ENCODE data around the gene STAT5A. TPM values are rescaled to one million over a fixed set of nuclear protein-coding genes. Genes with fewer than 3 reads are reported as not detected.
A peak's percentile ranks its signal among the peaks of the same experiment; 100 is the strongest.
"Not testable (repeated sequence)": the region's sequence is repeated elsewhere in the genome, so short reads cannot be mapped to it uniquely, and the experiment has no call there.

The STAT5A gene
- total RNA-seq: 10 to 100 TPM; 42.4 to 97.0 (median 62.7) TPM

DNA sequence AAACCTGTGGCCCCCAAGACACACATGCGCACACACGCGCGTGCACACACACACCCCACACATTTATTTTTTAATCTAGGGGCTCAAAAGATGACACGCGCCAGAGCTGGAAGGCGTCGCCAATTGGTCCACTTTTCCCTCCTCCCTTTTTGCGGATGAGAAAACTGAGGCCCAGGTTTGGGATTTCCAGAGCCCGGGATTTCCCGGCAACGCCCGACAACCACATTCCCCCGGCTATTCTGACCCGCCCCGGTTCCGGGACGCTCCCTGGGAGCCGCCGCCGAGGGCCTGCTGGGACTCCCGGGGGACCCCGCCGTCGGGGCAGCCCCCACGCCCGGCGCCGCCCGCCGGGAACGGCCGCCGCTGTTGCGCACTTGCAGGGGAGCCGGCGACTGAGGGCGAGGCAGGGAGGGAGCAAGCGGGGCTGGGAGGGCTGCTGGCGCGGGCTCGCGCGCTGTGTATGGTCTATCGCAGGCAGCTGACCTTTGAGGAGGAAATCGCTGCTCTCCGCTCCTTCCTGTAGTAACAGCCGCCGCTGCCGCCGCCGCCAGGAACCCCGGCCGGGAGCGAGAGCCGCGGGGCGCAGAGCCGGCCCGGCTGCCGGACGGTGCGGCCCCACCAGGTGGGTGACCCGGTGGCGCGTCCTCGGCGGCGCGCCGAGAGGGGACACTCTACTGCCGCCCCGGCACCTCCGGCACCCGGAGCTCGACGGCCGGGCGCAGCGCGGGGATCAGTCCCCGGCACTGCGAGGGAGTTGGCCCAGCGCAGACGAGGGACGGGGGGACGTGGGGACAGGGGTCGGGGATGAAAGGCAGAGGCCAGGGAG is at the start of gene STAT5A:
TSS of gene STAT5A (plus strand) at position 522 of the 826 bp plus-strand sequence. CDS start 914 bp downstream, outside the sequence.
- peak within 1 kb of the TSS; percentile 89 to 96 (median 91) for H3K27ac ChIP-seq (replicated peaks in 1 of 4)
- H3K36me3 ChIP-seq: peaks cover 1 to 23% (median 13%) of the 10 kb centered on the region in 4 donors
- peaks cover 34 to 66% (median 64%) of the 10 kb centered on the region in 4 donors for H3K4me1 ChIP-seq

DNA sequence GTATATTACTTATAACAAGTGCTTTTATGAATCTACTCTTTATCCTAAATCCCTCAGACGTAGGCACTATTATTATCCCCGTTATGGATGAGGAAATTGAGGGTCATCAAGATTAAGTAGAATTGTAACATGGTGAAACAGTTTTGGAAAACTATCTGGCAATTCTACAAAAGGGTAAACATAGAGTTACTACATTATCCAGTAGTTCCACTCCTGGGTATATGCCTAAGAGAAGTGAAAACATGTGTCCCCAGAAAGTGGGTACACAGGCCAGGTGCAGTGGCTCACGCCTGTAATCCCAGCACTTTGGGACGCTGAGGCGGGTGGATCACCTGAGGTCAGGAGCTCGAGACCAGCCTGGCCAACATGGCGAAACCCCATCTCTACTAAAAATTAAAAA is 48.7 kb upstream of the STAT5A start:
- intact Hi-C loops (cut with DNase I); DNase-seq (ENCODE audit: extremely low spot score); H3K27me3 ChIP-seq; H3K4me3 ChIP-seq; H3K36me3 ChIP-seq; H3K9me3 ChIP-seq; H3K27ac ChIP-seq (replicated peaks in 1 of 4): not testable (repeated sequence)
- WGBS: 93% methylated on average over 7 of the region's 7 CpGs
- H3K4me1 ChIP-seq: peaks cover 4 to 35% (median 18%) of the 10 kb centered on the region in 4 donors

More for the DNA sequence above, at the start of gene STAT5A:
- 8% methylated on average over 35 of the region's 88 CpGs for WGBS
- Histone ChIP-seq H3K4me3 (peak within 1 kb of the TSS; percentile 73 to 87 (median 79)), H3K27me3 (no peaks in the 10 kb centered on the region), H3K9me3 (no peaks in the 10 kb centered on the region)
- intact Hi-C loops (cut with DNase I): no loop called here
- DNase-seq (ENCODE audit: extremely low spot score): peak; percentile 97
- TF ChIP-seq, protein P1, sequence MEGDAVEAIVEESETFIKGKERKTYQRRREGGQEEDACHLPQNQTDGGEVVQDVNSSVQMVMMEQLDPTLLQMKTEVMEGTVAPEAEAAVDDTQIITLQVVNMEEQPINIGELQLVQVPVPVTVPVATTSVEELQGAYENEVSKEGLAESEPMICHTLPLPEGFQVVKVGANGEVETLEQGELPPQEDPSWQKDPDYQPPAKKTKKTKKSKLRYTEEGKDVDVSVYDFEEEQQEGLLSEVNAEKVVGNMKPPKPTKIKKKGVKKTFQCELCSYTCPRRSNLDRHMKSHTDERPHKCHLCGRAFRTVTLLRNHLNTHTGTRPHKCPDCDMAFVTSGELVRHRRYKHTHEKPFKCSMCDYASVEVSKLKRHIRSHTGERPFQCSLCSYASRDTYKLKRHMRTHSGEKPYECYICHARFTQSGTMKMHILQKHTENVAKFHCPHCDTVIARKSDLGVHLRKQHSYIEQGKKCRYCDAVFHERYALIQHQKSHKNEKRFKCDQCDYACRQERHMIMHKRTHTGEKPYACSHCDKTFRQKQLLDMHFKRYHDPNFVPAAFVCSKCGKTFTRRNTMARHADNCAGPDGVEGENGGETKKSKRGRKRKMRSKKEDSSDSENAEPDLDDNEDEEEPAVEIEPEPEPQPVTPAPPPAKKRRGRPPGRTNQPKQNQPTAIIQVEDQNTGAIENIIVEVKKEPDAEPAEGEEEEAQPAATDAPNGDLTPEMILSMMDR (IDR thresholded peaks at IDR 0.05): no peak
- TF ChIP-seq POLR2AphosphoS5 (IDR thresholded peaks at IDR 0.05): peak; percentile 83 to 91
- TF ChIP-seq EP300 (IDR thresholded peaks at IDR 0.05): no peak
- TF ChIP-seq POLR2A (IDR thresholded peaks at IDR 0.05; ENCODE audit: low read depth): peak; percentile 71

DNA sequence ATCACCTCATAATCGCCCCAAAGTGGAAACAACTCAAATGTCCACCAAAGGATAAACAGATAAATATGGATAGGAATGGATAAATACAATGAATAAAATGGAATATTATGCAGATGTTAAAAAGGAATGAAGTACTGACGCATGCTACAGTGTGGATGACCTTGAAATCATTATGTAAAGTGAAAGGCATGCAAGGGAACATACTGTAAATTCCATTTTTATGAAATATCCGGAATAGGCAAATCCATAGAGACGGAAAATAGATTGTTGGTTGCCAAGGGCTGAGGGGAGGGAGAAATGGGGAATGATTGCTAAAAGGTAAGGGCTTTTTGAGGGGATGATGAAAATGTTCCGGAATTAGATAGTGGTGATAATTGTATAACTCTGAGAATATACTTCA is 48.1 kb upstream of the STAT5A start:
- no peak for TF ChIP-seq EP300 (IDR thresholded peaks at IDR 0.05)
- Histone ChIP-seq H3K27me3 (no peaks in the 10 kb centered on the region), H3K27ac (replicated peaks in 1 of 4) (no peak overlapping the region), H3K9me3 (no peaks in the 10 kb centered on the region), H3K4me1 (peaks cover 0 to 33% (median 16%) of the 10 kb centered on the region in 4 donors), H3K4me3 (no peak overlapping the region), H3K36me3 (no peaks in the 10 kb centered on the region)
- no peak for DNase-seq (ENCODE audit: extremely low spot score)
- WGBS: 77% methylated on average over 5 of the region's 5 CpGs
- intact Hi-C loops (cut with DNase I): no loop called here

DNA sequence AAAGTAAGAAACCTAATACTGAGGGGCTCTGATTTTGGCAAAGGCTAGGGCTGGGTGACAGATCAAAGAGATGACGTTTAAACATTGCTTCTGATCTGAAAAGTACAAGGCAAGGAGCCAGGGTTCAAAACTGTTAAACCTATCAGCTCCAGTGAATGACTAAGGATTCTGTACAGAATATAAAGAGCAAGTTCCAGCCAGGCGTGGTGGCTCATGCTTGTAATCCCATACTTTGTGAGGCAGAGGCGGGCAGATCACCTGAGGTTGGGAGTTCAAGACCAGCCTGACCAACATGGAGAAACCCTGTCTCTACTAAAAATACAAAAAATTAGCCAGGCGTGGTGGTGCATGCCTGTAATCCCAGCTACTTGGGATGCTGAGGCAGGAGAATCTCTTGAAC is 47.4 kb upstream of the STAT5A start:
- not testable (repeated sequence) for DNase-seq (ENCODE audit: extremely low spot score)

DNA sequence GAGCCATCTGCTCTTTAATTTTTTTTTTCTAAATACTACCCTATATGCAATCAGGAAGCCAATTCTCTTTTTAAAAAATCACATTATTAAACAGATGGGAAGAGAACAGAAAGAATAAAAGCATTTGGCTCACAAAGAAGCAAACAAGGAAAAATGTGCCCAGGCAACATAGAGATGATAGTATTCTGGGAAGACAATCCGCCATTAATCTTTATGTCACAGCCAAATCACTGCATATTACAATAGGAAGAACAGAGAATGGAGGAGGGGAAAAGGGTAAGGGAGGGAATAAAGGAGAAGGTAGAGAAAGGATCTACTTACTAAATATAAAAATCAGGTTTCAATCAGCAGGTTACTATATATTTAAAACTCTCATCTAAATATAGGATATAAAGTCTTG is 46.4 kb upstream of the STAT5A start:
- H3K9me3 ChIP-seq: no peaks in the 10 kb centered on the region
- no peak for DNase-seq (ENCODE audit: extremely low spot score)
- intact Hi-C loops (cut with DNase I): no loop called here
- WGBS: 92% methylated on average over 1 of the region's 1 CpG
- no peaks in the 10 kb centered on the region for H3K27me3 ChIP-seq
- TF ChIP-seq POLR2AphosphoS5 (IDR thresholded peaks at IDR 0.05) (no peak), EP300 (IDR thresholded peaks at IDR 0.05) (no peak), POLR2A (IDR thresholded peaks at IDR 0.05; ENCODE audit: low read depth) (no peak)
- TF ChIP-seq, protein P1 (IDR thresholded peaks at IDR 0.05): no peak
- H3K4me1 ChIP-seq: peaks cover 0 to 46% (median 25%) of the 10 kb centered on the region in 4 donors
- no peak overlapping the region for H3K27ac ChIP-seq (replicated peaks in 1 of 4)
- H3K36me3 ChIP-seq: no peaks in the 10 kb centered on the region
- H3K4me3 ChIP-seq: no peak overlapping the region

More for the DNA sequence above, 47.4 kb upstream of the STAT5A start:
- H3K9me3 ChIP-seq; H3K36me3 ChIP-seq; H3K27ac ChIP-seq (replicated peaks in 1 of 4); H3K27me3 ChIP-seq; intact Hi-C loops (cut with DNase I); H3K4me3 ChIP-seq: not testable (repeated sequence)
- 78% methylated on average over 4 of the region's 4 CpGs for WGBS
- H3K4me1 ChIP-seq: peaks cover 0 to 38% (median 18%) of the 10 kb centered on the region in 4 donors

DNA sequence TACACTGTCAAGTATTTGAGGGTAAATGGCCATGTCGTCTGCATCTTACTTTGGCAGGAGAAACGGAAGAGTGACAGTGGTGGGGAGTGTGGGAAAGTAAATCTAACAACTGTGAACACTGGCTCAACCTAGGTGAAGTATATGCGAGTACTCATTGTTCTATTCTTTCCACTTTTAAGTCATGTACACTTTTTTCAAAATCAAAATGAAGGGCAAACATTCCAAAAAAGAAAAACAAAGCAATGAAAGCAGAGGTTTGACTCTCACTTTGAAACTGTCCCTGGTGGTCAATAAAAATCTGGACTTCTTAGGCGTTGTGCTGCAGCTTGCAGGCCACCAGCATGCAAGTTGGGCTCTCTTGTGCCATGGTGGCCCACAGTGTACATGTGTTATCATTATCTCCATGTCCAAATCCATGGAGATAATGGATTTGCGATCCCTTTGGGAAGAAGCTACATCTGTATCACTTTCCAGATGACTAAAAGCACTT is 44.8 kb upstream of the STAT5A start:
- DNase-seq (ENCODE audit: extremely low spot score): no peak

DNA sequence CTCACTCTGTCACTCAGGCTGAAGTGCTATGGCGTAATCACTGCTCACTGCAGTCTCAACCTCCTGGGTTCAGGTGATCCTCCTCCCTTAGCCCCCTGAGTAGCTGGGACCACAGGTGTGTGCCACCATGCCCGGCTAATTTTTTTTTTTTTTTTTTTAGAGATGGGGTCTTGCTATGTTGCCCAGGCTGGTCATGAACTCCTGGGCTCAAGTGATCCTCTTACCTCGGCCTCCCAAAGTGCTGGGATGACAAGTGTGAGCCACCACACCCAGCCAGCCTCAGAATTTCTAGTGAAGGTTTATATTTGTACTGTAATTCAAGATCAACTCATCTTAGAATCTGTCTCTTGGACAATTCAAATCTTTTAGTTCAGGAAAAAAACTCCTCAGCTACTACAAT is 44.2 kb upstream of the STAT5A start:
- WGBS: 95% methylated on average over 3 of the region's 3 CpGs
- H3K4me1 ChIP-seq: peaks cover 10 to 63% (median 42%) of the 10 kb centered on the region in 4 donors
- H3K27ac ChIP-seq (replicated peaks in 1 of 4); DNase-seq (ENCODE audit: extremely low spot score); intact Hi-C loops (cut with DNase I); H3K4me3 ChIP-seq; H3K36me3 ChIP-seq; H3K27me3 ChIP-seq; H3K9me3 ChIP-seq: not testable (repeated sequence)

More for the DNA sequence above, 44.8 kb upstream of the STAT5A start:
- H3K36me3 ChIP-seq: no peaks in the 10 kb centered on the region
- H3K27ac ChIP-seq (replicated peaks in 1 of 4): no peak overlapping the region
- H3K4me3 ChIP-seq: no peak overlapping the region
- H3K9me3 ChIP-seq: no peaks in the 10 kb centered on the region
- H3K4me1 ChIP-seq: peaks cover 7 to 59% (median 40%) of the 10 kb centered on the region in 4 donors
- WGBS: 86% methylated on average over 5 of the region's 5 CpGs
- H3K27me3 ChIP-seq: no peaks in the 10 kb centered on the region
- intact Hi-C loops (cut with DNase I): no loop called here
- TF ChIP-seq EP300 (IDR thresholded peaks at IDR 0.05): no peak

DNA sequence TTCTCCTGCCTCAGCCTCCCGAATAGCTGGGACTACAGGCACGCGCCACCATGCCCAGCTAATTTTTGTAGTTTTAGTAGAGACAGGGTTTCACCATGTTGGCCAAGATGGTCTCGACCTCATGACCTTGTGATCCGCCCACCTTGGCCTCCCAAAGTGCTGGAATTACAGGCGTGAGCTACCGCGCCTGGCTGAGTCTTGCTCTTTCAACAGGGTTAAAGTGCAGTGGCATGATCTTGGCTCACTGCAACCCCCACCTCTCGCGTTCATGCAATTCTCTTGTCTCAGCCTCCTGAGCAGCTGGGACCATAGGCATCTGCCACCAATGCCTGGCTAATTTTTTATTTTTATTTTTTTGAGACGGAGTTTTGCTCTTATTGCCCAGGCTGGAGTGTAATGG is 43.1 kb upstream of the STAT5A start:
- H3K4me3 ChIP-seq; H3K9me3 ChIP-seq; DNase-seq (ENCODE audit: extremely low spot score); H3K27me3 ChIP-seq; H3K36me3 ChIP-seq; intact Hi-C loops (cut with DNase I): not testable (repeated sequence)
- peak overlapping the region in 1 of 4 donors; percentile 94 for H3K27ac ChIP-seq (replicated peaks in 1 of 4)
- whole genome bisulfite sequencing: 94% methylated on average over 11 of the region's 11 CpGs
- H3K4me1 ChIP-seq: peaks cover 16 to 73% (median 49%) of the 10 kb centered on the region in 4 donors

Measured in esophagus muscularis mucosa (tissue), 4 donors.